Coronary artery (tissue), 2 donors: Measurements from ENCODE around the gene FDX2.

ENCODE experiments used
- DNase-seq: peaks from one replicate; pipeline ENCODE4 v3.0.0-alpha.2; 2017; ENCODE audit warnings: low spot score
- H3K27ac ChIP-seq, 2 donors: fragments of 200-600 bp; sonication (generic); one replicate each; pipeline ENCODE4 v1.5.1; 2016 to 2019
- H3K4me3 ChIP-seq: fragments of 200-600 bp; sonication (generic); 2 replicates; pipeline ENCODE4 v1.5.1; 2016; ENCODE audit warnings: mild to moderate bottlenecking, moderate library complexity
- CTCF ChIP-seq: fragments of 200-600 bp; sonication (generic); IDR thresholded peaks from one replicate; pipeline ENCODE4 v1.5.1; 2019; ENCODE audit warnings: antibody characterized with exemption

The FDX2 gene

GRCh38 chr19:10353793-10354391 is 38.1 kb upstream of the FDX2 start:
- TF ChIP-seq CTCF, result no peak
- H3K4me3 ChIP-seq, result no peak overlapping the region
- no peak overlapping the region for H3K27ac ChIP-seq
- DNase-seq, result no peak

DNA sequence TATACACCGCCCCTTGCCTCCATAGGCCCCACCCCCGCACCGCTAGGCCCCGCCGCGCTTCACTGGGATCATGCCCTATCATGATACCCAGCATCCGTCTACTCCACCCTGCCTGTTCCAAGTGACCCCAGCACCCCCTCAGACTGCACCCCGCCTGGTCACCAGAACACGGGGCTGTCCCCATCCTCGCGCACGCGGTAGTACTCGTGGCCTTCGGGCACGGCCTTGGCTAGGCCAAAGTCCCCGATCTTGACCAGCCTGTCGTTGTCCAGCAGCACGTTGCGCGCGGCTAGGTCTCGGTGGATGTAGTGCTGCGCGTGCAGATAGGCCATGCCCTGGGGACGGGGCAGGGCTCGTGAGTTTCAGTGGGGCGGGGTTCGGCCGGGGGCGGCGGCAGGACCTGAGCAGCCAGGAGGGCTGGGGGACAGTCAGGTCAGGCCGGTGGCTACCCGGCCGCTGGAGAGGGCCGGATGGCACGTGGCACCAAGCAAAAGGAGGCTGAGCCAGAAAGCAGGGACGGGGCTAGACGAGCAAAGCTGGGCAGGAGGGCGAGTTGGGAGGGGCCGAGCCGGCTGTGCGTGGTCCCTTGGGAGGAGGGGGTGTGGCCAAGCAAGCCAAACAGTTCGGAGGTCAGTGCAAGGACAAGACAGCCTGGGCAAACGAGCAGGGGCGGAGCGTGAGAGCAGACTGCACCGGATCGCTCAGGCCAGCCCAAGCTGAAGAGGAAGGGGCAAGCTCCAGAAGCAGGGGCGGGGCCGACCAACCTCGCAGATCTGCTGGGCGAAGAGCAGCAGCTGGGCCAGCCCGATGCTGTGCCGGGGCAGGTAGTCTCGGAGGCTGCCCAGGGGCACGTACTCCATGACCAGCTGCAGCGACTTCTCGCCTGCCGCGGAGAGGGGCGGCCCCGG is 37.2 kb upstream of the FDX2 start:
- Histone ChIP-seq H3K4me3 (peak overlapping the region; percentile 3), H3K27ac (peak overlapping the region in 1 of 2 donors; percentile 54)
- no peak for TF ChIP-seq CTCF
- no peak for DNase-seq

- no peak for TF ChIP-seq CTCF
- DNase-seq, result no peak
- no peak overlapping the region for H3K4me3 ChIP-seq
- no peak overlapping the region for H3K27ac ChIP-seq
These were observed 30.7 kb upstream of the FDX2 start for GRCh38 chr19:10346509-10346908.

DNA sequence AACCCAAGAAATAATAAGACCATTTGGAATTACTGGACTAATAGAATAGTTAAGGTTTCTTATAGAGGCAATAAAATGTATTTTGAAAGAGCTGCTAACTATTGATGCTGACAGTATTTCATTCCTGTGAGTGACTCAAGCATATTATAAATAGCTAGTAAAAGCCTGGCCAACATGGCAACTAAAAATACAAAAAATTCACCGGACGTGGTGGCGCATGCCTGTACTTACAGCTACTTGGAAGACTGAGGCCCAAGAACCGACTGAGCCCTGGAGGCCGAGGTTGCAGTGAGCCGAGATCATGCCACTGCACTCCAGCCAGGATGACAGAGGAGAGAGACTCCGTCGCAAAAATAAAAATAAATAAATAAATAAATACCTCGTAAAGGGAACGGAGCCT is 29.0 kb upstream of the FDX2 start:
- no peak overlapping the region for H3K4me3 ChIP-seq
- no peak for DNase-seq
- H3K27ac ChIP-seq, result peak overlapping the region in 1 of 2 donors; percentile 46
- no peak for TF ChIP-seq CTCF

GRCh38 chr19:10343495-10343894 is 27.7 kb upstream of the FDX2 start:
- Histone ChIP-seq H3K4me3 (no peak overlapping the region), H3K27ac (no peak overlapping the region)
- DNase-seq, result no peak
- TF ChIP-seq CTCF, result no peak

GRCh38 chr19:10339977-10340376 is 24.2 kb upstream of the FDX2 start:
- Histone ChIP-seq H3K4me3 (no peak overlapping the region), H3K27ac (no peak overlapping the region)
- no peak for DNase-seq
- no peak for TF ChIP-seq CTCF
